GM12892 (cell line): ENCODE data around the gene SRD5A1.

Experiments used
- DNase-seq: peaks from one replicate; pipeline ENCODE4 v3.0.0; 2011; ENCODE audit not compliant: insufficient read length
- FAIRE-seq: peaks from 2 replicates; lab custom pipeline; 2011; peaks lifted over from hg19 to GRCh38; lab: Jason Lieb, UNC
- POLR2A ChIP-seq: IDR thresholded peaks from 2 replicates; pipeline ENCODE4 v1.6.1; 2011; ENCODE audit warnings: low read depth, low read length, control low read depth
- POLR2AphosphoS5 ChIP-seq: IDR thresholded peaks from 2 replicates; pipeline ENCODE4 v1.6.1; 2011; ENCODE audit warnings: low read depth, low read length, control low read depth
- TAF1 ChIP-seq: IDR thresholded peaks from 2 replicates; pipeline ENCODE4 v1.6.1; 2011; ENCODE audit warnings: low read depth, mild to moderate bottlenecking, control low read depth, low read length, borderline replicate concordance

The SRD5A1 gene

DNA sequence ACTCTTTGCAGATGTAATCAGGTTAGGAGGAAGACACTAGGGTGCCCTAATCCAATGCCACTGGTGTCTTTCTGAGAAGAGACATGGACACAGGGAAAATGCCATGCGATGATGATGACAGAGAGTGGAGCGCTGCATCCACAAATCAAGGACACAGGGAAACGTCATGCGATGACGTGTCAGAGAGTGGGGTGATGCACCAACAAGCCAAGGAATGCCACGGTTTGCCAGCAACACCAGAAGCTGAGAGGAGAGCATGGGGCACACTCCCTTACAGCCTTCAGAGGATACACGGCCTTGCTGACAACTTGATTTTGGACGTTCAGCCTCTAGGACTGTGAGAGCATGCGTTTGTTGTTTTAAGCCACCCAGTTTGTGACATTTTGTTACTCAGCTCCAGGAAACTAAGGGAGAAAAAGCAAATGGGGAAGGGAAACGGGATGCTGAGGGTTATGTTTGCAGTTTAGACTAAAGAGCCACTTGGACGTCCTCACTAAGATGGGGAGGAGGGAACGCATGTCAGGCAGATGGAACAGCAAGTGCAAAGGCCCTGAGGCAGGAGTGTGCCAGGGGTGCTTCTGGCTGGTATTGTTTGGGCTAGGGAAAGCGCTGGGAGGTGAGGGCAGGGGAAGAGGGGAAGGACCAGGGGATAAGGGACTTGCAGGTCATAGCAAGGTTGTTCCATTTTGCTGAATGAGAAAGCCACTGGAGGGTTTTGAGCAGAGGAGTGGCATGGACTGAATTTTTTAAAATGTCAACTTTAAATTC, 77.5 kb downstream of the SRD5A1 start:
- no peak for DNase-seq
- no peak for FAIRE-seq
- no peak for TF ChIP-seq POLR2A
- TF ChIP-seq TAF1, result no peak
- TF ChIP-seq POLR2AphosphoS5, result no peak

DNA sequence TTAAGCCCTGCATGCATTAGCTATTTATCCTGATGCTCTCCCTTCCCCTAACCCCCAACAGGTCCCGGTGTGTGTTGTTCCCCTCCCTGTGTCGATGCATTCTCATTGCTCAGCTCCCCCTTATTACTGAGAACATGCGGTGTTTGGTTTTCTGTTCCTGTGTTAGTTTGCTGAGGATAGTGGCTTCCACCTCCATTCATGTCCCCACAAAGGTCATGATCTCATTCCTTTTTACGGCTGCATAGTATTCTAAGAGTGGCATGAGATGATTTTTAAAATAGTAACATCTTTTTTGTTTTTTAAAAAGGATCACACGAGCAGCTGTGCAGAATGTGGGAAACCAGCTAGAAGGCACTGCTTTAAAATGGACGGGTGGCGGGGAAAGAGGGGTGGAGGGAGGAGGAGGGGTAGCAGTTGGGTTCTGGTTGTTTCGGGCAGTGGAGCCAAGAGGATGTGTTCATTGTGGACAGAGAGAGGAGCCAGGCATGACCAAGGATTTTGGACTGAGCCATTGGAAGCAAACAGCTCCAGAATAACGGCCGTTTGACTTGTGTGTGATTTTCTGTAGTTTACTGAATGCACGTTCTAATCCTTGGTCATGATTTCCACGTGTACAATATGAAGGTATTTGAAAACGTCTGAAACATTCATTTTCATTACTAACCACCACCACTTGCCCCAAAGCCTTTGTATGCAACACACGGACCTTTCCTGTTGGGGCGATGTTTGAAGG, 78.3 kb downstream of the SRD5A1 start:
- DNase-seq (no peak), FAIRE-seq (peak; percentile 80)
- TF ChIP-seq TAF1 (no peak), POLR2A (no peak), POLR2AphosphoS5 (no peak)

DNA sequence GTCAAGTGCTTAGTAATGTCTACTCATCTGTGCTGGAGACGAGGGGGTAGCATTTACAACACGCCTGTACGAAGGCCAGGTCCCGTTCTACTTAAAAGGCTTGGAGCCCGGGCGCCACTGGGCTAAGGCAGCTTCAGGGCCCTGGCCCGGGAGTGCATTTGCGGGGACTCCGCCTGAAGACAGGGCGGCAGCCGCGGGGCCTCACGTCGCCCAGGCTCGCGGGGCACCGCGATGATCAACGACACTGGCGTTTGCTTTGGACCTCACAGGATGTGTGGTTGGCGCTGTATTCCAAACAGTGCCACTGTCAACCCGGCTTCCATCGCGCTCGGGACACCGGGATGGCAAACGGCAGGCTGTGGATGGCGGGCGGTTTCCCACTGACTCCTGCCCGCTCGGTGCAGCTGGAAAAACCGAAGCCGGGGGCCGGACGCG, 78.9 kb downstream of the SRD5A1 start:
- TF ChIP-seq POLR2AphosphoS5 (no peak; the same call in 1 of the 2 replicates), POLR2A (no peak), TAF1 (no peak; the same call in 1 of the 2 replicates)
- FAIRE-seq (peak; percentile 54), DNase-seq (no peak)

DNA sequence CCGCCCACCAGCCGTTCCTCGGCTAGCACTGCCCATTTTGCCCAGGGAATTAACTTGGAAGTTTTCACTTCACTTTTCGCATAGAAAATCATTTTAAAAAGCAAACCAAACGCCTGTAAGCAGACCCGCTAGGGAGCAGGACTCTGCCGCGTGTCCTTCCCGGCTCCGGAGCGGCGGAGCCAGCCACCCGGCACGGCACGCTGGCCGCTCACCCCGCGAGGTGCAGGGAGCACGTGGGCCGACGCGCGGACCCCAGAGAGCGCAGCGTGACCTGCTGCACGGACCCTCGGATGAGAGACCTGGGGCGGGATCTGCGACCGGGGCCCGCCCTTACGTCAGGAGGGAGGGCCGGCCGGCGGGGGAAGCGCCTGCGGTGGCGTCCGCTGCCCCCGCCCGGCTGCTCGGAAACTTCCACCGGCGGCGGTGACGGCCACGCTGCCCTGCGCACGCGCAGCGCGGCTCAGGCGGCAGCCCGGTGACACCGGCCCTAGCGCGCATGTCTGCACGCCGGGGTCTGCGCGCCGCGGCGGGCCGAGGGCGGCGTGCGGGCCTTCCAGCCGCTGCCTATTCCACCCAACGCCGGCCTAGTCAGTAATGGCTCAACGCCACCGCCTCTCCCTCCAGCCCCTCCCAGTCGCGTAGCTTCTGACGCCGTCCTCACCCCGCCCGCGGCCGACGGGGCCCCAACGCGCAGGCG, 79.5 kb downstream of the SRD5A1 start:
- TF ChIP-seq POLR2A (peak; percentile 80), POLR2AphosphoS5 (peak; percentile 76), TAF1 (no peak)
- FAIRE-seq (peak; percentile 97), DNase-seq (peak; percentile 91)

DNA sequence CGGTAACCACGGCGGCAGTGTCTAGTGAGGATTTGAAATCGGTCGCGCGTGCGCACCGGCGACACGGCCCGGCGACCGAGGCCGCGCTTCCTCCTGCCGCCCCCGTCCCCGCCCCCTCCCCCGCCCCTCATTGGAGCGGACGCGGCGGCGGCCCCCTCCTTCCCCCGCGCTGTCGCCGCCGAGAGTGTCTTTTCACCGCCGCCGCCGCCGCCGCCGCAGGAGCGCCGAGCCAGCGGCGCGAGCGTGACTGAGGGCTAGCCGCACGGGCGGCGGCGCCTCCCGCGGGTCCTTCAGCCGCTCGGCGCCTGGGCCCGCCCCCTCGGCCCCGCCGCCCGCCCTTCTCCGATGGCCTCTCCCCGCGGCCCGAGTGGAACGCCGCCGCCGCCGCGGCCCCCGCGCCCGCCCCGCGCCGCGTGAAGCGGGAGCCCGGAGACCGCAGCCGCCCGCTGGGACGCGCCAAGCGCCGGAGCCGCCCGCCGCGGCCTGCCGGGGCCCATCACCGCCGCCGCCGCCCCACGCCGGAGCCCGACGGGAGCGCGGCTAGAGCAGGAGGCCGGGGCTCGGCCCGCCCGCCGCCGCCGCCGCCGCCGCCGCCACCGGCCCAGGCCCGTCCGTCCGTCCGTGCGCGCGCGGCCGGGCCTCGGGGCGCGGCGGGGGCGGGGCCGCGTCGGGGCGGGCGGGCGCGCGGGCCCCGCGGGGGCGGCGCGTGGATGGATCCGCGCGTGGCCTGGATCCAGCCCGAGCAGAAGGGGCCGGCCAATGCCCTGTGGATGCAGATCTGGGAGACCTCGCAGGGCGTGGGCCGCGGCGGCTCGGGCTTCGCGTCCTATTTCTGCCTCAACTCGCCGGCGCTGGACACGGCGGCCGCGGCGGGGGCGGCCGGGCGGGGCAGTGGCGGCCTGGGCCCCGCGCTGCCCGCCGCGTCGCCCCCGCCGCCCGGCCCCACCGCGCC, 80.3 kb downstream of the SRD5A1 start, which contains the start of gene TENT4A:
TENT4A (plus strand) TSS at position 159 of the 952 bp plus-strand sequence; CDS start at position 711, 552 bp downstream.
- FAIRE-seq (no peak), DNase-seq (no peak)
- TF ChIP-seq TAF1 (no peak), POLR2AphosphoS5 (no peak), POLR2A (no peak)

DNA sequence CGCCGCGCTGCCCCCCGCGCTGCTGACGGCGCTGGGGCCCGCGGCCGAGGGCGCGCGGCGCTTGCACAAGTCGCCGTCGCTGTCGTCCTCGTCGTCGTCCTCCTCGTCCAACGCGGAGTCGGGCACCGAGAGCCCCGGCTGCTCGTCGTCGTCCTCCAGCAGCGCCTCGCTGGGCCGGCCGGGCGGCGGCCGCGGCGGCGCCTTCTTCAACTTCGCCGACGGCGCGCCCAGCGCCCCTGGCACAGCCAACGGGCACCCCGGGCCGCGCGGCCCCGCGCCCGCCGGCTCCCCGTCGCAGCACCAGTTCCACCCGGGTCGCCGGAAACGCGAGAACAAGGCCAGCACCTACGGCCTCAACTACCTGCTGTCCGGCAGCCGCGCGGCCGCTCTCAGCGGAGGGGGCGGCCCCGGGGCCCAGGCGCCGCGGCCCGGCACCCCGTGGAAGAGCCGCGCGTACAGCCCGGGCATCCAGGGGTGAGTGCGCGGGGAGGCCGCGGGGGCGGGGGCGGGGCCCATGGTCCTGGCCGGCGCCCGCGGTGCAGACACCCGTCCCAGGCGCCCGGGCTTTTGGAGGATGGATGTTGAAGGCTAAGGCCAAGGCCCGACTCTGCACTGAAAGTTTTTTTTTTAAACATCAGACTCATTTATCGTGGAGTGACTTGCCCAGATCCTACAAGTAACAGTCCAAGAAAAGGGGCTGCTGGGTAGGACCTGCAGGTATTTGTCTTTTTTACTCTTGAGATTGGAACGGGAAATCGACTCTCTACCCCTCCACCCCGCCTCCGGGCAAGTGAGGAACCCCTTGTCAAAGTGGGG, 81.2 kb downstream of the SRD5A1 start:
- DNase-seq (no peak), FAIRE-seq (peak; percentile 30)
- no peak for TF ChIP-seq POLR2AphosphoS5
- TF ChIP-seq POLR2A, result no peak
- no peak for TF ChIP-seq TAF1

DNA sequence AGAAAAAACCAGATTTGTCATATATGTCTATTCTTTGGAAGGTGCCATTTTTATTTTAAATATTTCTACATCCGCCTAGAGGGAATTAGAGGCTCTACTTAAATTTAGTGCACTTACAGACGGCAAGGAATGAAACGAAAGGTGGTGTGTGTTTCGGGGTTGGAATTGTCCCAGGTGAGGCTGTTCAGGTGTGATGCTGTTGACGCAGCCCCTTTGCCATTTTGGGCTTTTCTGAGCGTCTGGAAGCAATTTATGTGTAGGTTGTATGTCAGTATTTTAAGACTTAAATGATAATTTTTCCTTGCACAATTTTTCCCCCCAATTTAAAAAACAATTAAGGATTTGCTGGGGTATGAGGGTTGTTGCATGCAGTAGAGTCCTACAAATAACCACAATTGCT, 82.0 kb downstream of the SRD5A1 start:
- TF ChIP-seq POLR2AphosphoS5, result no peak
- TF ChIP-seq TAF1, result no peak
- no peak for TF ChIP-seq POLR2A
- DNase-seq (no peak), FAIRE-seq (no peak)

DNA sequence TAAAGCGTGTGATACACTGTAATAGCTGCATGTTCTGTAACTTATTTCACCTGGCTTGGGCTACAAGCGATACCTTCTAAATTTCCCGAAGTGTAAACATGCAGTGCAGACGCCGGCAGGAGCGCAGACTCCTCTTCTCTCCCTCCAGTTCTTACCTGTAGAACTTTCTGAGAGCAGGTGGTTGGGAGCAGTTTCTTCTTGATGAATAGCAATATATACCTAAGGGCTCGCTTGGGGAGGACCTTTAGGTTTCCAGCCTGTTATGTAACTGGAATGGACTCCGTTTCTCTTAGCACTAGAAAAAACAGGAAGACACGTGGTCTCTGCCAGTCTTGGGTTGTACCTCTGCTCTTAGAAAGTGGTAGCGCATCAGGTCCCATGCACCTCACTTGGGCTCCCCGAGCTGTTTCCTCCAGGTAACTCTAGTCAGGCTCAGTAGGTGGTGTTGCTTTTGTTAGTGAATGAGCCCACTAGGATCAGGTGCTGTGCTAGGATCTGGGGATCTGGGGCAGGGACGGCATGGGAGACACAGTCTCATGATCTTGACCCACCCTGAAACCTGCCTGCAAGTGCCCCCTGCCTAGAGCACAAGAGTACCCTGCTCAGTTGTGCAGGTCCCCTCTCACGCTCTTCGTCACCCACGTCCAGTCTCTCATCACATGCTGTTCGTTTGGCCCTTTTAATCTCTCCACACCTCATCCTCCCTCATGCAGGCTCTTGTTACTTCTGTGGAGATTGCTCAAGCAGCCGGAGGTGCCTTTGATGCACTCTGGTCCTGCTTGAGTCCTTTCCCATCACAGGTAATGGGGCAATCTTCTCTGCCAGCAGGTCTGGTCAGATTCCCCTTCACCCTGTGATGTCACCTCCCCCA, 82.8 kb downstream of the SRD5A1 start:
- no peak for TF ChIP-seq TAF1
- TF ChIP-seq POLR2A, result no peak
- TF ChIP-seq POLR2AphosphoS5, result no peak
- DNase-seq (no peak), FAIRE-seq (peak; percentile 36)
